ENCODE measurements around the gene SLC25A24.

GRCh38 chr1:108113496-108113895, 86.6 kb downstream of the SLC25A24 start:
- TF ChIP-seq CTCF (conservative IDR thresholded peaks at IDR 0.05; ENCODE audit: low read depth, low read length) (no peak), EZH2 (IDR thresholded peaks at IDR 0.05; ENCODE audit: borderline replicate concordance, low read depth, low read length, poor library complexity, severe bottlenecking) (no peak)
